Measurements from ENCODE around the gene GNB1.

GNB1 gene

GRCh38 chr1:1782399-1783221, 108.3 kb downstream of the GNB1 start:
- Histone ChIP-seq H2AFZ (ENCODE audit: low read depth, low read length, severe bottlenecking) (peak overlapping the region; percentile 32), H3F3A (ENCODE audit: insufficient read depth) (peaks cover 63% of the 10 kb centered on the region), H3K9me2 (replicated peaks; ENCODE audit: insufficient read depth, low read length) (no peaks in the 10 kb centered on the region), H3K9ac (ENCODE audit: low read length) (peak overlapping the region; percentile 95), H3K9me3 (ENCODE audit: insufficient read depth, low read length) (no peaks in the 10 kb centered on the region), H3K4me2 (ENCODE audit: low read depth, low read length, poor library complexity, severe bottlenecking) (peak overlapping the region; percentile 97), H3K27ac (ENCODE audit: low read depth, low read length) (peak overlapping the region; percentile 100), H3K27me3 (ENCODE audit: low read length) (no peaks in the 10 kb centered on the region), H4K20me1 (ENCODE audit: low read depth, low read length) (no peaks in the 10 kb centered on the region), H3K36me3 (ENCODE audit: low read length) (peaks cover 17% of the 10 kb centered on the region), H3K79me2 (ENCODE audit: insufficient read depth, low read length) (peaks cover 6% of the 10 kb centered on the region), H3K4me3 (ENCODE audit: insufficient read depth, low read length, poor library complexity, severe bottlenecking) (peak overlapping the region; percentile 31)
- no peak for TF ChIP-seq EZH2phosphoT487 (conservative IDR thresholded peaks at IDR 0.05; ENCODE audit: low read length)
- TF ChIP-seq CTCF (IDR thresholded peaks at IDR 0.05; ENCODE audit: insufficient read depth, low read length, poor library complexity, severe bottlenecking) = no peak

GRCh38 chr1:1781526-1781903, 109.4 kb downstream of the GNB1 start:
- Histone ChIP-seq H3K9me3 (ENCODE audit: insufficient read depth, low read length) (no peaks in the 10 kb centered on the region), H3K36me3 (ENCODE audit: low read length) (peaks cover 6% of the 10 kb centered on the region), H4K20me1 (ENCODE audit: low read depth, low read length) (no peaks in the 10 kb centered on the region), H3F3A (ENCODE audit: insufficient read depth) (peaks cover 62% of the 10 kb centered on the region), H3K27me3 (ENCODE audit: low read length) (no peaks in the 10 kb centered on the region), H3K27ac (ENCODE audit: low read depth, low read length) (peak overlapping the region; percentile 100), H3K9me2 (replicated peaks; ENCODE audit: insufficient read depth, low read length) (no peaks in the 10 kb centered on the region), H3K4me2 (ENCODE audit: low read depth, low read length, poor library complexity, severe bottlenecking) (peak overlapping the region; percentile 97), H2AFZ (ENCODE audit: low read depth, low read length, severe bottlenecking) (no peak overlapping the region), H3K79me2 (ENCODE audit: insufficient read depth, low read length) (peaks cover 16% of the 10 kb centered on the region), H3K4me3 (ENCODE audit: insufficient read depth, low read length, poor library complexity, severe bottlenecking) (no peak overlapping the region), H3K9ac (ENCODE audit: low read length) (peak overlapping the region; percentile 95)
- TF ChIP-seq EZH2phosphoT487 (conservative IDR thresholded peaks at IDR 0.05; ENCODE audit: low read length) (no peak), CTCF (IDR thresholded peaks at IDR 0.05; ENCODE audit: insufficient read depth, low read length, poor library complexity, severe bottlenecking) (no peak)

GRCh38 chr1:1780598-1781525, 110.0 kb downstream of the GNB1 start:
- Histone ChIP-seq H3K36me3 (ENCODE audit: low read length) (no peaks in the 10 kb centered on the region; the same call in 1 of the 2 replicates), H3K4me2 (ENCODE audit: low read depth, low read length, poor library complexity, severe bottlenecking) (peak overlapping the region; percentile 97), H2AFZ (ENCODE audit: low read depth, low read length, severe bottlenecking) (no peak overlapping the region), H3K9me3 (ENCODE audit: insufficient read depth, low read length) (no peaks in the 10 kb centered on the region), H3K79me2 (ENCODE audit: insufficient read depth, low read length) (peaks cover 23% of the 10 kb centered on the region), H4K20me1 (ENCODE audit: low read depth, low read length) (no peaks in the 10 kb centered on the region; the same call in 1 of the 2 replicates), H3K27ac (ENCODE audit: low read depth, low read length) (peak overlapping the region; percentile 100), H3K9ac (ENCODE audit: low read length) (peak overlapping the region; percentile 95), H3K9me2 (replicated peaks; ENCODE audit: insufficient read depth, low read length) (no peaks in the 10 kb centered on the region), H3K4me3 (ENCODE audit: insufficient read depth, low read length, poor library complexity, severe bottlenecking) (no peak overlapping the region), H3K27me3 (ENCODE audit: low read length) (no peaks in the 10 kb centered on the region), H3F3A (ENCODE audit: insufficient read depth) (peaks cover 61% of the 10 kb centered on the region)
- TF ChIP-seq CTCF (IDR thresholded peaks at IDR 0.05; ENCODE audit: insufficient read depth, low read length, poor library complexity, severe bottlenecking) (no peak), EZH2phosphoT487 (conservative IDR thresholded peaks at IDR 0.05; ENCODE audit: low read length) (no peak)

Data from SU-DHL-6 (cell line).